Erythroblast (primary cell): ENCODE measurements around the gene KCNH1.

ENCODE experiments used
- DNase-seq, 2 experiments: peaks; one replicate each; lab custom pipeline; 2025; lab: John Stamatoyannopoulos, UW
- GATA1 ChIP-seq: IDR thresholded peaks from 2 replicates; pipeline ENCODE4 v1.6.1; 2011; ENCODE audit warnings: low read depth, mild to moderate bottlenecking, control low read depth, low read length, moderate library complexity
- POLR2A ChIP-seq: IDR thresholded peaks from 2 replicates; pipeline ENCODE4 v1.6.1; 2011; ENCODE audit warnings: mild to moderate bottlenecking, low read length

Gene KCNH1

GRCh38 chr1:210707300-210708240 is 426.4 kb downstream of the KCNH1 start:
- DNase-seq: no peak
- TF ChIP-seq GATA1: no peak
- TF ChIP-seq POLR2A: no peak

GRCh38 chr1:210706246-210706645 is 427.7 kb downstream of the KCNH1 start:
- DNase-seq: no peak
- TF ChIP-seq GATA1 (no peak), POLR2A (no peak)

- no peak for DNase-seq
Observed at GRCh38 chr1:210705086-210705485, 428.9 kb downstream of the KCNH1 start.

GRCh38 chr1:210703593-210703992 is 430.4 kb downstream of the KCNH1 start:
- TF ChIP-seq GATA1: no peak
- TF ChIP-seq POLR2A: no peak
- no peak for DNase-seq

More at GRCh38 chr1:210705086-210705485, 428.9 kb downstream of the KCNH1 start:
- TF ChIP-seq GATA1 (no peak), POLR2A (no peak)

- TF ChIP-seq GATA1 (no peak), POLR2A (no peak)
- no peak for DNase-seq
Observed at GRCh38 chr1:210702506-210702905, 431.4 kb downstream of the KCNH1 start.

- no peak for DNase-seq
- TF ChIP-seq POLR2A (no peak), GATA1 (no peak)
Observed at GRCh38 chr1:210700511-210700910, 433.4 kb downstream of the KCNH1 start.

GRCh38 chr1:210700083-210700482 is 433.9 kb downstream of the KCNH1 start:
- DNase-seq: no peak
- TF ChIP-seq POLR2A (no peak), GATA1 (no peak)

DNA sequence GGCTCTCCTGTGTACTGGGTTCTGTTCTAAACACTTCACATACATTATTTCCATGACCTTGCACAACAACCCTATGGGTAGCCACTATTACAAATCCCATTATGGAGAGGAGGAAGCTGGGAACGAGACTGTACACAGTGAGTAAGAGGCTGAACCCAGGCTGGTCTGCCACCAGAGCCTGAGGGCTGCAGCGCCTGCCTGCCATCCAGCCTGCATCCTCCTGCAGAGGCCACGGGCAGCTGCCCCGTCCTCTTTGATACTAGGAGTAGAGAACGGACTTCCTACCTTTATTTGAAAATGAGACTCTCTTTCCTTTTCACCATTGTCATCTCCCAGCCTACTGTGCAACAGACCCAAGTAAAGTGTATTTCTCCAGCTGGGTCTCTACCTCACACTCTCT is 435.3 kb downstream of the KCNH1 start:
- TF ChIP-seq POLR2A (no peak), GATA1 (no peak)
- DNase-seq: no peak

- TF ChIP-seq POLR2A (no peak), GATA1 (no peak)
- no peak for DNase-seq
Observed at GRCh38 chr1:210697185-210697584, 436.8 kb downstream of the KCNH1 start.

- no peak for TF ChIP-seq POLR2A
- DNase-seq: no peak
Observed at GRCh38 chr1:210696709-210697108, 437.2 kb downstream of the KCNH1 start.

DNA sequence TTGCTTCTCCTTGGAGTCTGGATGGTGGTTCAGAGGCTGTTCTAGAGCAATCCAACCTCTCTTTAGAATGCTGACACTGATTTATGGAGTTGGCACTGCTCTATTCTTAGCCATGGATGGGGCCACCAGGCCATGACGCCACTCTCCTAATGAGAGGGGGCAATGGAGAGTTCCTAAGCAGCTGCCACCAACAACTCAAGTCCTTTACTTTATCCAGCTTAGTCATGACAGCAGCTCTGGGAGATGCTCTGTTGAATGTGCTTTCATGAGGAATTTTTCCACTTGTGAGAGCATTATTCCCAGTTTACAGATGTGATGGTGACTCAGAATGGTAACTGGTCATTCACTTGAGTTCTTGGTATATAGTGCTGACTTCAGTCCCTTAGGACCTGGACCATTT is 438.9 kb downstream of the KCNH1 start:
- no peak for TF ChIP-seq POLR2A
- TF ChIP-seq GATA1: no peak
- no peak for DNase-seq

DNA sequence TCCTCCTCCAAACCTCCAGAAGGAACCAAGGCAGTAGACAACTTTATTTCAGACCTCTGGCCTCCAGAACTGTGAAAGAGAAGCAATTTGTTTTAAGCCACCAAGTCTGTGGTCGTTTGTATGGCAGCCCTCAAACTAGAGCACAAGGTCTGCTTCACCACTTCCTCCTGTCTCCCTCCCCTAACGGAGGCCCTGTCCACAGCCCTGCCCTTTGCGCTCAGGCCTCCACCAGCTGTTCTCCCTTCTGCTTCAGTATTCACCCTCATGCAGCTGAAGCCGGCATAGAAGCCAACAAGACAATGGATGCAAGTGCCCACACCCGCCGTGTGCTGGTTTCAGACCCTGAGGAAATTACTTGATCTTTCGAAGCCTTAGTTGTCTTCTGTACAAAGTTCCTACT is 441.2 kb downstream of the KCNH1 start:
- no peak for TF ChIP-seq POLR2A
- no peak for TF ChIP-seq GATA1
- DNase-seq: no peak

GRCh38 chr1:210691039-210691610 is 442.8 kb downstream of the KCNH1 start:
- no peak for TF ChIP-seq POLR2A
- TF ChIP-seq GATA1: no peak
- DNase-seq: no peak

DNA sequence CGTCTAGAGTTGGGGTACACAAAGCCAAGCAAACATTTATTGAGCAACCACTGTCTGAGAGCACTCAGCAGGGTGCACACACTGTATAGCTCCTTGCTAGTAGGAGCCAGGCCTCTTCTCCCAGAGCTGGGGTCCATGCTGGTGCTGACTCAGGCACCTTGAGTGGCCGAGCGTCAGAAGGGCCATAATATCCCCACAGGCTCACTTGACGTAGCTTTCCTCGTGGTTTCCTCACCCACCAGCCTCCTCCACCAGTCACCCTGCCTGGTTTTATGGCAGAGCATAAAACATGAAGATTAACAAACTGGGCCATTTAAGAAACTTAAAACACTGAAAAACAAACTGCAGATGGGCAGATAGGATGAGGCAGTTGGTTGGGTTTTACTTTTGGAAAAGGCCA is 443.7 kb downstream of the KCNH1 start:
- TF ChIP-seq GATA1: no peak
- no peak for TF ChIP-seq POLR2A
- no peak for DNase-seq
